Bronchial epithelial cell (primary cell): ENCODE data around the gene KPNA4. TPM values are rescaled to one million over a fixed set of nuclear protein-coding genes. Genes with fewer than 3 reads are reported as not detected.

ENCODE experiments used
- DNase-seq: peaks from one replicate; pipeline ENCODE4 v3.0.0-alpha.2; 2010; ENCODE audit warnings: low read depth
- FAIRE-seq: peaks from 2 replicates; lab custom pipeline; 2011; peaks lifted over from hg19 to GRCh38; lab: Jason Lieb, UNC
- H3K27me3 ChIP-seq: 2 replicates; pipeline ENCODE4 v1.5.1; 2011; ENCODE audit warnings: low read length; ENCODE audit not compliant: control insufficient read depth, insufficient read depth
- H3K36me3 ChIP-seq: 2 replicates; pipeline ENCODE4 v1.5.1; 2011; ENCODE audit warnings: low read length; ENCODE audit not compliant: control insufficient read depth, insufficient read depth
- H3K4me3 ChIP-seq: 2 replicates; pipeline ENCODE4 v1.5.1; 2011; ENCODE audit warnings: mild to moderate bottlenecking, low read depth, low read length, control low read depth
- CTCF ChIP-seq: IDR thresholded peaks from 2 replicates; pipeline ENCODE4 v1.5.1; 2011; ENCODE audit warnings: mild to moderate bottlenecking, moderate library complexity, low read length, control low read depth, inconsistent platforms; ENCODE audit not compliant: insufficient read depth, severe bottlenecking
- total RNA-seq: library from RNA; depleted of rRNA; stranded (reverse); fragments of >200 nt; gene quantifications from 2 replicates; pipeline ENCODE4 v1.2.1, GENCODE V29; 2014

KPNA4 gene
- total RNA-seq, 1 donor from 2014 or later: 39.5 TPM

- no peak overlapping the region for H3K4me3 ChIP-seq
- no peaks in the 10 kb centered on the region for H3K27me3 ChIP-seq
- H3K36me3 ChIP-seq: peaks cover 5% of the 10 kb centered on the region
- TF ChIP-seq CTCF: no peak
- peak; percentile 43 for FAIRE-seq
- DNase-seq: no peak
These were observed 64.0 kb downstream of the KPNA4 start for GRCh38 chr3:160501325-160501724.

GRCh38 chr3:160498202-160498601, 67.2 kb downstream of the KPNA4 start:
- Histone ChIP-seq H3K4me3 (no peak overlapping the region), H3K27me3 (no peaks in the 10 kb centered on the region), H3K36me3 (peaks cover 4% of the 10 kb centered on the region)
- TF ChIP-seq CTCF: no peak
- no peak for FAIRE-seq
- DNase-seq: no peak

- H3K27me3 ChIP-seq: no peaks in the 10 kb centered on the region
- H3K4me3 ChIP-seq: no peak overlapping the region
- TF ChIP-seq CTCF: no peak
- no peak for DNase-seq
- H3K36me3 ChIP-seq: no peaks in the 10 kb centered on the region
- no peak for FAIRE-seq
These were observed 75.2 kb downstream of the KPNA4 start for GRCh38 chr3:160490166-160490565.

GRCh38 chr3:160486459-160486869, 78.9 kb downstream of the KPNA4 start:
- Histone ChIP-seq H3K27me3 (no peaks in the 10 kb centered on the region), H3K36me3 (no peaks in the 10 kb centered on the region), H3K4me3 (no peak overlapping the region)
- TF ChIP-seq CTCF: no peak
- DNase-seq (peak; percentile 47), FAIRE-seq (no peak)

GRCh38 chr3:160482796-160483195, 82.6 kb downstream of the KPNA4 start:
- H3K4me3 ChIP-seq: no peak overlapping the region
- FAIRE-seq: no peak
- no peak for DNase-seq
- no peaks in the 10 kb centered on the region for H3K27me3 ChIP-seq
- H3K36me3 ChIP-seq: no peaks in the 10 kb centered on the region
- no peak for TF ChIP-seq CTCF

GRCh38 chr3:160481856-160482255, 83.5 kb downstream of the KPNA4 start:
- no peaks in the 10 kb centered on the region for H3K27me3 ChIP-seq
- no peak for TF ChIP-seq CTCF
- H3K4me3 ChIP-seq: no peak overlapping the region
- DNase-seq (no peak), FAIRE-seq (no peak)
- no peaks in the 10 kb centered on the region for H3K36me3 ChIP-seq
